Measurements from ENCODE around the gene PPDPF. TPM values are rescaled to one million over a fixed set of nuclear protein-coding genes. Genes with fewer than 3 reads are reported as not detected.

The PPDPF gene
- polyA plus RNA-seq, 2 of the 4 experiments (the other 2 are of a cell fraction) = 7.7 to 217 TPM

GRCh38 chr20:63482021-63482587, 38.5 kb upstream of the PPDPF start:
- TF ChIP-seq E2F6 (IDR thresholded peaks at IDR 0.05; ENCODE audit: borderline replicate concordance, low read depth) (no peak), CHD2 (IDR thresholded peaks at IDR 0.05; ENCODE audit: low read length, partially characterized antibody) (no peak), NPAS2 (CRISPR knock-in tag; IDR thresholded peaks at IDR 0.05; ENCODE audit: borderline replicate concordance) (no peak), KDM5A (IDR thresholded peaks at IDR 0.05) (no peak), ELK1 (IDR thresholded peaks at IDR 0.05; ENCODE audit: low read depth, low read length) (no peak), REST (IDR thresholded peaks at IDR 0.05) (no peak), HMGXB4 (CRISPR knock-in tag; IDR thresholded peaks at IDR 0.05; ENCODE audit: borderline replicate concordance) (no peak), SREBF2 (IDR thresholded peaks at IDR 0.05) (no peak), RFX5 (IDR thresholded peaks at IDR 0.05) (no peak), TP53 (CRISPR knock-in tag; IDR thresholded peaks at IDR 0.05) (no peak), JUNB (IDR thresholded peaks at IDR 0.05) (no peak), ZC3H11A (IDR thresholded peaks at IDR 0.05) (no peak), CTCF (IDR thresholded peaks at IDR 0.05) (no peak), HOXB5 (CRISPR knock-in tag; IDR thresholded peaks at IDR 0.05) (no peak), HOXB13 (CRISPR knock-in tag; IDR thresholded peaks at IDR 0.05; ENCODE audit: low read depth) (no peak), NFE2L2 (conservative IDR thresholded peaks at IDR 0.05; ENCODE audit: low read length) (no peak)
- CTCF ChIA-PET = interaction anchor here (5.6 kb wide), 1 partner anchor 14 kb away, joined by 40 read pairs; no protein-coding TSS in a partner anchor
- Histone ChIP-seq H3K9me3 (no peaks in the 10 kb centered on the region), H3K4me1 (peaks cover 16% of the 10 kb centered on the region; the same call in 2 of the 3 replicates), H3K27ac (no peak overlapping the region), H3K4me2 (no peak overlapping the region), H3K4me3 (no peak overlapping the region)
- no peak for DNase-seq (ENCODE audit: low read depth in 1 of 2, low spot score in 1 of 2)
- WGBS (ENCODE audit: missing lambda C conversion rate) = 55% methylated on average over 5 of the region's 11 CpGs
- no peak for FAIRE-seq
- ATAC-seq = peak in 1 of 2 experiments; percentile 18; a peak in 3 of 6 replicates
- POLR2A ChIA-PET = interaction anchor here (1.8 kb wide), 1 partner anchor 39 kb away, joined by 6 read pairs; the partner anchor contains the start of gene PPDPF

Measured in A549 (cell line).